Epithelial cell of prostate (primary cell): Measurements from ENCODE around the gene GPR176.

Experiments used
- DNase-seq: peaks from one replicate; pipeline ENCODE4 v3.0.0-alpha.2; 2011; ENCODE audit warnings: low read depth, low spot score
- H3K27ac ChIP-seq: fragments of 450-650 bp; 2 replicates; pipeline ENCODE4 v1.5.1; 2017; ENCODE audit warnings: mild to moderate bottlenecking

The GPR176 gene

GRCh38 chr15:39788800-39789565 is 131.1 kb downstream of the GPR176 start:
- no peak for DNase-seq
- no peak overlapping the region for H3K27ac ChIP-seq

GRCh38 chr15:39788108-39788507 is 132.0 kb downstream of the GPR176 start:
- no peak overlapping the region for H3K27ac ChIP-seq
- no peak for DNase-seq

GRCh38 chr15:39787479-39787878 is 132.6 kb downstream of the GPR176 start:
- H3K27ac ChIP-seq, result no peak overlapping the region
- no peak for DNase-seq

- no peak overlapping the region for H3K27ac ChIP-seq
- DNase-seq, result no peak
Measured at GRCh38 chr15:39786447-39787056, 133.5 kb downstream of the GPR176 start.

GRCh38 chr15:39785841-39786240 is 134.2 kb downstream of the GPR176 start:
- DNase-seq, result no peak

GRCh38 chr15:39785139-39785538 is 134.9 kb downstream of the GPR176 start:
- peak; percentile 16 for DNase-seq
- no peak overlapping the region for H3K27ac ChIP-seq

More at GRCh38 chr15:39785841-39786240, 134.2 kb downstream of the GPR176 start:
- H3K27ac ChIP-seq, result no peak overlapping the region

- H3K27ac ChIP-seq, result no peak overlapping the region
- no peak for DNase-seq
Measured at GRCh38 chr15:39784638-39785037, 135.4 kb downstream of the GPR176 start.

GRCh38 chr15:39784125-39784524 is 135.9 kb downstream of the GPR176 start:
- H3K27ac ChIP-seq, result peak overlapping the region; percentile 46

GRCh38 chr15:39783244-39783820 is 136.7 kb downstream of the GPR176 start:
- peak overlapping the region; percentile 46 for H3K27ac ChIP-seq
- no peak for DNase-seq

More at GRCh38 chr15:39784125-39784524, 135.9 kb downstream of the GPR176 start:
- DNase-seq, result no peak

- peak within 1 kb of the TSS; percentile 46 for H3K27ac ChIP-seq
- peak; percentile 87 for DNase-seq
Measured at GRCh38 chr15:39782441-39783138, 137.5 kb downstream of the GPR176 start, which contains the start of gene FSIP1. Gene FSIP1 (minus strand): TSS chr15:39782841. CDS start chr15:39776524, 6,317 bp downstream.

GRCh38 chr15:39781967-39782302 is 138.1 kb downstream of the GPR176 start:
- H3K27ac ChIP-seq, result no peak overlapping the region
- no peak for DNase-seq

- DNase-seq, result no peak
- no peak overlapping the region for H3K27ac ChIP-seq
Measured at GRCh38 chr15:39781147-39781966, 138.7 kb downstream of the GPR176 start.

- no peak for DNase-seq
- no peak overlapping the region for H3K27ac ChIP-seq
Measured at GRCh38 chr15:39778021-39778420, 142.0 kb downstream of the GPR176 start.

- DNase-seq, result no peak
- no peak overlapping the region for H3K27ac ChIP-seq
Measured at GRCh38 chr15:39777496-39777895, 142.6 kb downstream of the GPR176 start.

GRCh38 chr15:39776068-39776467 is 144.0 kb downstream of the GPR176 start:
- DNase-seq, result no peak
- no peak overlapping the region for H3K27ac ChIP-seq

GRCh38 chr15:39774688-39775267 is 145.3 kb downstream of the GPR176 start:
- H3K27ac ChIP-seq, result no peak overlapping the region
- no peak for DNase-seq

GRCh38 chr15:39770748-39771689 is 149.0 kb downstream of the GPR176 start:
- H3K27ac ChIP-seq, result no peak overlapping the region
- no peak for DNase-seq

GRCh38 chr15:39767921-39768320 is 152.1 kb downstream of the GPR176 start:
- no peak for DNase-seq
- no peak overlapping the region for H3K27ac ChIP-seq

- no peak overlapping the region for H3K27ac ChIP-seq
- no peak for DNase-seq
Measured at GRCh38 chr15:39761006-39761405, 159.1 kb downstream of the GPR176 start.
